K562 (cell line): ENCODE measurements around the gene TMX4.
"Not testable (repeated sequence)": the region's sequence is repeated elsewhere in the genome, so short reads cannot be mapped to it uniquely, and the experiment has no call there.

Source experiments
- CEBPB ChIP-seq: fragments of 450-650 bp; IDR thresholded peaks from 2 replicates; pipeline ENCODE4 v1.6.1; 2016; ENCODE audit warnings: missing genetic modification characterization, missing compliant biosample characterization
- POLR2AphosphoS2 ChIP-seq: IDR thresholded peaks from 2 replicates; pipeline ENCODE4 v1.6.1; 2012; ENCODE audit warnings: low read length, improper control_type of control experiment
- RCOR1 ChIP-seq, 2 experiments: IDR thresholded peaks; 2 replicates each; pipeline ENCODE4 v1.6.1; 2012; ENCODE audit warnings: low read depth in 2 of 2, low read length in 2 of 2, borderline replicate concordance in 1 of 2, improper control_type of control experiment in 1 of 2
- SP2 ChIP-seq: IDR thresholded peaks from 2 replicates; pipeline ENCODE4 v1.6.1; 2011; ENCODE audit warnings: mild to moderate bottlenecking, low read depth, low read length, moderate library complexity; ENCODE audit not compliant: poor library complexity, severe bottlenecking; ENCODE audit errors: extremely low read depth
- TEAD4 ChIP-seq, 2 experiments: sonication (generic) in 1 of 2; formaldehyde crosslinking in 1 of 2; IDR thresholded peaks; 2 replicates each; pipeline versions ENCODE4 v1.6.1 to v1.8.0; 2012 to 2022; ENCODE audit warnings: borderline replicate concordance in 1 of 2, inconsistent platforms in 1 of 2, low read length in 1 of 2, mild to moderate bottlenecking in 1 of 2, missing genetic modification reagents in 1 of 2

DNA sequence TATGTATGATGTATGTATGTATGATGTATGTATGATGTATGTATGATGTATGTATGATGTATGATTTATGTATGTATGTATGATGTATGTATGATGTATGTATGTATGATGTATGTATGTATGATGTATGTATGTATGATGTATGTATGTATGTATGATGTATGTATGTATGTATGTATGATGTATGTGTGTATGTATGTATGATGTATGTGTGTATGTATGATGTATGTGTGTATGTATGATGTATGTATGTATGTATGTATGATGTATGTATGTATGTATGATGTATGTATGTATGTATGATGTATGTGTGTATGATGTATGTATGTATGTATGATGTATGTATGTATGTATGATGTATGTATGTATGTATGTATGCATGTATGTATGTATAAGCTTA lies 12.0 kb upstream of the TMX4 start:
- not testable (repeated sequence) for TF ChIP-seq POLR2AphosphoS2; SP2; TEAD4 (IDR thresholded peaks at IDR 0.05; ENCODE audit: low read length); TEAD4 (CRISPR knock-in tag; IDR thresholded peaks at IDR 0.05; ENCODE audit: borderline replicate concordance); CEBPB (tag); RCOR1 (IDR thresholded peaks at IDR 0.05; ENCODE audit: borderline replicate concordance in 1 of 2, low read depth in 2 of 2, low read length in 2 of 2)
